GM13976 (cell line): ENCODE measurements around the gene CNOT9.

Source experiments
- DNase-seq: peaks from one replicate; pipeline ENCODE4 v3.0.0; 2012; ENCODE audit warnings: low spot score
- CTCF ChIP-seq: IDR thresholded peaks from 2 replicates; pipeline ENCODE4 v1.5.1; 2012; ENCODE audit warnings: borderline replicate concordance, mild to moderate bottlenecking; ENCODE audit not compliant: insufficient read depth; ENCODE audit errors: extremely low read depth, missing control alignments, control extremely low read depth
- in situ Hi-C: fragments of 300-500 bp; cut with MboI; formaldehyde crosslinking; loops from one replicate; pipeline ENCODE4 v1.12.0; 2022; ENCODE audit warnings: low sequenced_read_pairs, mixed read lengths, inconsistent platforms; ENCODE audit not compliant: unreplicated experiment

The CNOT9 gene

GRCh38 chr2:218622606-218623365, 54.1 kb downstream of the CNOT9 start:
- no peak for TF ChIP-seq CTCF
- DNase-seq: no peak
- in situ Hi-C loops: no loop called here

GRCh38 chr2:218623366-218623705, 54.7 kb downstream of the CNOT9 start:
- no peak for TF ChIP-seq CTCF
- DNase-seq: no peak
- in situ Hi-C loops: no loop called here

- no peak for DNase-seq
These were observed 57.7 kb downstream of the CNOT9 start for GRCh38 chr2:218626369-218626768.

GRCh38 chr2:218627939-218628338, 59.3 kb downstream of the CNOT9 start:
- DNase-seq: no peak
- in situ Hi-C loops: loop anchor here (25.0 kb wide), 1 partner anchor 216 kb away; the partner anchor contains the start of gene VIL1
- TF ChIP-seq CTCF: no peak

More at GRCh38 chr2:218626369-218626768, 57.7 kb downstream of the CNOT9 start:
- TF ChIP-seq CTCF: no peak
- in situ Hi-C loops: loop anchor here (25.0 kb wide), 1 partner anchor 214 kb away; the partner anchor contains the start of gene VIL1

- DNase-seq: no peak
- in situ Hi-C loops: loop anchor here (25.0 kb wide), 1 partner anchor 220 kb away; the partner anchor contains the start of gene VIL1
- no peak for TF ChIP-seq CTCF
These were observed 63.2 kb downstream of the CNOT9 start for GRCh38 chr2:218631837-218632236.

- no peak for DNase-seq
- in situ Hi-C loops: loop anchor here (25.0 kb wide), 1 partner anchor 223 kb away; the partner anchor contains the start of gene VIL1
- TF ChIP-seq CTCF: no peak
These were observed 67.1 kb downstream of the CNOT9 start for GRCh38 chr2:218635719-218636118.
